Measurements from ENCODE around the gene GOLGA8A.
"Not testable (repeated sequence)": the region's sequence is repeated elsewhere in the genome, so short reads cannot be mapped to it uniquely, and the experiment has no call there.

The GOLGA8A gene

GRCh38 chr15:34403899-34404298 lies 33.7 kb downstream of the GOLGA8A start:
- not testable (repeated sequence) for DNase-seq

- not testable (repeated sequence) for DNase-seq
Measured at GRCh38 chr15:34403160-34403598, 34.4 kb downstream of the GOLGA8A start.

DNA sequence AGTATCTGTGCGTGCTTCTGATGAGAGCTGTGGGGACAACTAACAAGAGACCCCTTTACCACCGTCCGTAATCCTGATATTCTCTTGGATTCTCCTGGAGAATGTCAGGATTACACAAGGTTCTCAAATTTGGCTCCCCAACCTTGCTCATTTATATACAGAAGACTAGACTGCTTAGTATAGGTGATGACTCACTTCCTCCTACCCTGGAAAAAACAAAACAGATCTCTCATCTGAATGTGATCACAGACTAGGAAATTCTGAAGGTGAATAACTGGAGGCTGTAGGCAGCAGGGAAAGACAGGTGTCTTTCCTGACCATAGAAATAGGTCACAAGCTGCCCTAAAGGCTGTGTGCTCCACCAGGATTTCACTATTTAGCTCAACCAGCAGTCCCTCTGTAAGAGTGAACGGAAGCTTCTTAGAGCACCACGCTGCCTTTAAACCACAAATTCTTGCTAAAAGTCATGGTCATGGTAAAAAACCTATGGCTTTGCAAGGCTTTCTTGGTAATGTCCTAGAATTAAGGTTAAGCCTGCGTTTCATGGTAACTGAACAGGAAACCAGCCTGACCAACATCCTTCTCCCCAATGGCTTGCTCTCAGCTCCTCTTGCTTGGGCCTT lies 39.9 kb downstream of the GOLGA8A start:
- not testable (repeated sequence) for DNase-seq

- not testable (repeated sequence) for DNase-seq
Measured at GRCh38 chr15:34392981-34393380, 44.6 kb downstream of the GOLGA8A start.

- DNase-seq, result not testable (repeated sequence)
Measured at GRCh38 chr15:34389594-34390086, 48.0 kb downstream of the GOLGA8A start.
